Upper lobe of right lung (tissue), 1 donor: ENCODE measurements around the gene CDH23. TPM values are rescaled to one million over a fixed set of nuclear protein-coding genes. Genes with fewer than 3 reads are reported as not detected.

ENCODE experiments used
- ATAC-seq: fragments of 200-7000 bp; cut with Tn5 transposase; one replicate; pipeline ENCODE4 v1.9.1; 2020; ENCODE audit warnings: mild to moderate bottlenecking, moderate library complexity
- DNase-seq: peaks from one replicate; pipeline ENCODE4 v3.0.0-alpha.2; 2020
- H3K27ac ChIP-seq: fragments of 200-600 bp; one replicate; pipeline ENCODE4 v1.8.0; 2022
- H3K27me3 ChIP-seq: fragments of 200-600 bp; one replicate; pipeline ENCODE4 v1.8.0; 2022; ENCODE audit warnings: mild to moderate bottlenecking
- H3K36me3 ChIP-seq: fragments of 200-600 bp; one replicate; pipeline ENCODE4 v1.8.0; 2022
- H3K4me1 ChIP-seq: fragments of 200-600 bp; one replicate; pipeline ENCODE4 v1.8.0; 2022
- H3K4me3 ChIP-seq: fragments of 200-600 bp; one replicate; pipeline ENCODE4 v1.8.0; 2022; ENCODE audit warnings: mild to moderate bottlenecking
- H3K9me3 ChIP-seq: fragments of 200-600 bp; one replicate; pipeline ENCODE4 v1.8.0; 2022
- intact Hi-C: fragments of 100-400 bp; cut with DNase I; formaldehyde crosslinking; loops from one replicate; pipeline ENCODE4 v1.11.0; 2022
- microRNA-seq: library from miRNA; unstranded; fragments of <30 nt; microRNA quantifications from one replicate; pipeline ENCODE4 v1.2.0, GENCODE V29; 2020; ENCODE audit warnings: borderline microRNAs expressed
- total RNA-seq: library from RNA; stranded (reverse); fragmentation: NEBNext Ultra II Directional; extraction: Animal tissue kit (Norgen Biotek cat#: 25700); gene quantifications from one replicate; pipeline ENCODE4 v1.2.1, GENCODE V29; 2021
- TF ChIP-seq, protein P1 (sequence below): fragments of 200-600 bp; IDR thresholded peaks from one replicate; pipeline ENCODE4 v1.8.0; 2022; ENCODE audit warnings: antibody characterized with exemption
- donor health status: DM: no; HTN: yes; CAD: no; lungs with severe emphysema.

Gene CDH23
- total RNA-seq, 1 donor from 2014 or later, result 10.9 TPM

GRCh38 chr10:71857934-71858890 lies 461.5 kb downstream of the CDH23 start:
- Histone ChIP-seq H3K4me1 (peaks cover 16% of the 10 kb centered on the region), H3K27ac (no peak overlapping the region), H3K9me3 (no peaks in the 10 kb centered on the region), H3K27me3 (no peaks in the 10 kb centered on the region), H3K36me3 (no peaks in the 10 kb centered on the region), H3K4me3 (no peak overlapping the region)
- ATAC-seq, result peak; percentile 79
- DNase-seq, result peak; percentile 86
- TF ChIP-seq, protein P1, sequence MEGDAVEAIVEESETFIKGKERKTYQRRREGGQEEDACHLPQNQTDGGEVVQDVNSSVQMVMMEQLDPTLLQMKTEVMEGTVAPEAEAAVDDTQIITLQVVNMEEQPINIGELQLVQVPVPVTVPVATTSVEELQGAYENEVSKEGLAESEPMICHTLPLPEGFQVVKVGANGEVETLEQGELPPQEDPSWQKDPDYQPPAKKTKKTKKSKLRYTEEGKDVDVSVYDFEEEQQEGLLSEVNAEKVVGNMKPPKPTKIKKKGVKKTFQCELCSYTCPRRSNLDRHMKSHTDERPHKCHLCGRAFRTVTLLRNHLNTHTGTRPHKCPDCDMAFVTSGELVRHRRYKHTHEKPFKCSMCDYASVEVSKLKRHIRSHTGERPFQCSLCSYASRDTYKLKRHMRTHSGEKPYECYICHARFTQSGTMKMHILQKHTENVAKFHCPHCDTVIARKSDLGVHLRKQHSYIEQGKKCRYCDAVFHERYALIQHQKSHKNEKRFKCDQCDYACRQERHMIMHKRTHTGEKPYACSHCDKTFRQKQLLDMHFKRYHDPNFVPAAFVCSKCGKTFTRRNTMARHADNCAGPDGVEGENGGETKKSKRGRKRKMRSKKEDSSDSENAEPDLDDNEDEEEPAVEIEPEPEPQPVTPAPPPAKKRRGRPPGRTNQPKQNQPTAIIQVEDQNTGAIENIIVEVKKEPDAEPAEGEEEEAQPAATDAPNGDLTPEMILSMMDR, result no peak
- intact Hi-C loops, result no loop called here

DNA sequence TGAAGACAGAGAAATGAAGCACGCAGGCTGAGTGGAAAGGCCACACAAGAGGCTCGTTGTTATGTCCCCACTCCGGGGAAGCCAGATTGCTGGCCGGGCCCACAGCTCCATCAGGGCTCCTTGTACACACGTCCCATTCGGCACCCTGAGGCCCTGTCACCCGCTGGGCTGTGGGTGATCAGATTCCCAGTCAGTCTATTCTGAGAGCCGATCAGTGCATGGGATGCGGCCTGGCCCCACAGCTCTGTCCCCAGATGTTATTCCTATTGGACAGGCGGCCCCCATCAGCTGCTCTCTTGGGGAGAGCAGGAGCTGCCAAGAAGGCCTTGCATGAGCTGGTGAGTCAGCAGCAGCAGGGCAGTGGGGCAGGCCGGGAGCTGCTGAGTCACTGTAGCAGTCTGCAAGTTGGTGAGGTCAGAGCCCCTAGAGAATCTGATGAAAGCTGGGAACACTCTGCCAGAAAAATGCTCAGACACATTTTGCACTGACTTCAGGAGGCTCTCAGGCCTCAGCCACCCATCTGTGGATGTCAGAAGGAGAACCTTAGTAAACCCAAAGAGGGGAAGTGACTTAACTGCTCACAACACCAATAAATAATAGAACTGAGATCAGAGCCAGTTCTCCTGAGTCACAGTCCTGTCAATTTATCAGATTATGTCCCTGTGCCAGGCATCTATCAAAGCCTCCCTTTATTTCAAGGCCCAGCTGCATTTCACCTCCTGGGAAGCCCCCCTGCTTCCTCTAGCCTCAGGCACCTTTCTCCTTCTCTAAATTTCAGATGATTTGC lies 463.7 kb downstream of the CDH23 start:
- ATAC-seq, result peak; percentile 94
- H3K9me3 ChIP-seq, result no peaks in the 10 kb centered on the region
- H3K27me3 ChIP-seq, result no peaks in the 10 kb centered on the region
- peak overlapping the region; percentile 73 for H3K27ac ChIP-seq
- no peak overlapping the region for H3K4me3 ChIP-seq
- intact Hi-C loops, result no loop called here
- peak; percentile 90 for DNase-seq
- H3K36me3 ChIP-seq, result no peaks in the 10 kb centered on the region
- TF ChIP-seq, protein P1, result no peak
- peaks cover 16% of the 10 kb centered on the region for H3K4me1 ChIP-seq

DNA sequence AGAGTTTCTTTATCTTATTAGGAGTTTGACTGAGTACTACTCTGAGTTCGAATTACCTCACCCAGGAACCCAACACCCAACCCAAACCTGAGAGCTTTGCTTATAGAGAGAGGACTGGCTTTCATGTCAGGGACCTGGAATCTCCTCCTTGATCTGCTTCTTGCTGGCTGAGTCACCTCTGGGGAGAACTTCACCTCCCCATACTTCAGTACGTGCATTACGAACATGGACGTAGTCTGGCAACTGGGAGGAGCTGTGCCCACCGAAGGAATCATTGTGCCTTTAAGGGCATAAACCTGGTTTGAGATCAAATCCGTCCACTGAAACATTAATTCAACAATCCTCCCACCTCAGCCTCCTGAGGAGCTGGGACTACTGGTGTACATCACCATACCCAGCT lies 466.5 kb downstream of the CDH23 start:
- no peak for DNase-seq
- H3K27ac ChIP-seq, result no peak overlapping the region

GRCh38 chr10:71864911-71865361 lies 468.2 kb downstream of the CDH23 start:
- Histone ChIP-seq H3K27me3 (no peaks in the 10 kb centered on the region), H3K36me3 (no peaks in the 10 kb centered on the region), H3K9me3 (no peaks in the 10 kb centered on the region), H3K4me3 (no peak overlapping the region), H3K4me1 (peaks cover 23% of the 10 kb centered on the region), H3K27ac (no peak overlapping the region)
- ATAC-seq, result no peak
- intact Hi-C loops, result no loop called here
- TF ChIP-seq, protein P1, result no peak
- peak; percentile 34 for DNase-seq

More for the DNA sequence above, 466.5 kb downstream of the CDH23 start:
- peaks cover 21% of the 10 kb centered on the region for H3K4me1 ChIP-seq
- H3K27me3 ChIP-seq, result no peaks in the 10 kb centered on the region
- no peaks in the 10 kb centered on the region for H3K9me3 ChIP-seq
- TF ChIP-seq, protein P1, result no peak
- ATAC-seq, result no peak
- no peaks in the 10 kb centered on the region for H3K36me3 ChIP-seq
- H3K4me3 ChIP-seq, result no peak overlapping the region
- intact Hi-C loops, result no loop called here

Small RNAs within 50 kb of the gene (microRNA-seq; reads per million reads assigned to microRNA genes)
- not detected for gene MIR7152

Other genes starting within 250 kb of the CDH23 start
- 16.0 TPM for gene UNC5B, start 184.3 kb upstream of the CDH23 start, total RNA-seq
- 14.8 TPM for gene SLC29A3, start 77.7 kb upstream of the CDH23 start, total RNA-seq